Measurements from ENCODE around the gene AHI1.
"Not testable (repeated sequence)": the region's sequence is repeated elsewhere in the genome, so short reads cannot be mapped to it uniquely, and the experiment has no call there.

The AHI1 gene

GRCh38 chr6:135254471-135254870 is 243.1 kb downstream of the AHI1 start:
- no peak for DNase-seq (ENCODE audit: extremely low read depth, low read depth)
- no peak for TF ChIP-seq CTCF (IDR thresholded peaks at IDR 0.05; ENCODE audit: low read depth, low read length)

GRCh38 chr6:135251498-135252441 is 245.8 kb downstream of the AHI1 start:
- TF ChIP-seq CTCF (IDR thresholded peaks at IDR 0.05; ENCODE audit: low read depth, low read length) = no peak
- no peak for DNase-seq (ENCODE audit: extremely low read depth, low read depth)

- no peak for TF ChIP-seq CTCF (IDR thresholded peaks at IDR 0.05; ENCODE audit: low read depth, low read length)
- no peak for DNase-seq (ENCODE audit: extremely low read depth, low read depth)
Observed at GRCh38 chr6:135250751-135251497, 246.6 kb downstream of the AHI1 start.

GRCh38 chr6:135250234-135250633 is 247.3 kb downstream of the AHI1 start:
- no peak for DNase-seq (ENCODE audit: extremely low read depth, low read depth)
- TF ChIP-seq CTCF (IDR thresholded peaks at IDR 0.05; ENCODE audit: low read depth, low read length) = no peak

GRCh38 chr6:135246412-135247012 is 251.0 kb downstream of the AHI1 start:
- not testable (repeated sequence) for DNase-seq (ENCODE audit: extremely low read depth, low read depth)

- no peak for TF ChIP-seq CTCF (IDR thresholded peaks at IDR 0.05; ENCODE audit: low read depth, low read length)
- DNase-seq (ENCODE audit: extremely low read depth, low read depth) = no peak
Observed at GRCh38 chr6:135244805-135245204, 252.7 kb downstream of the AHI1 start.

- no peak for TF ChIP-seq CTCF (IDR thresholded peaks at IDR 0.05; ENCODE audit: low read depth, low read length)
- DNase-seq (ENCODE audit: extremely low read depth, low read depth) = no peak
Observed at GRCh38 chr6:135243871-135244796, 253.4 kb downstream of the AHI1 start.
